ENCODE results near the gene MVK. TPM values are rescaled to one million over a fixed set of nuclear protein-coding genes. Genes with fewer than 3 reads are reported as not detected.

The MVK gene
- total RNA-seq, 2 donors from 2014 or later, result 13.4 to 54.1 TPM

- Histone ChIP-seq H3K9me3 (no peaks in the 10 kb centered on the region), H3K27ac (no peak overlapping the region), H3K27me3 (replicated peaks; ENCODE audit: insufficient read depth) (no peaks in the 10 kb centered on the region), H3K4me3 (no peak overlapping the region), H3K4me1 (replicated peaks) (no peaks in the 10 kb centered on the region), H3K36me3 (no peaks in the 10 kb centered on the region)
- intact Hi-C loops (cut with DNase I), result no loop called here
- no peak for TF ChIP-seq POLR2A (IDR thresholded peaks at IDR 0.05)
- TF ChIP-seq CTCF (IDR thresholded peaks at IDR 0.05), result no peak
- no peak for TF ChIP-seq POLR2AphosphoS5 (IDR thresholded peaks at IDR 0.05)
- 23% methylated on average over 30 of the region's 30 CpGs for WGBS
- no peak for DNase-seq (ENCODE audit: low spot score)
Observed at GRCh38 chr12:109606320-109607028, 32.9 kb downstream of the MVK start.

- Histone ChIP-seq H3K27ac (no peak overlapping the region), H3K27me3 (replicated peaks; ENCODE audit: insufficient read depth) (no peaks in the 10 kb centered on the region), H3K9me3 (no peaks in the 10 kb centered on the region), H3K4me3 (no peak overlapping the region), H3K36me3 (no peaks in the 10 kb centered on the region), H3K4me1 (replicated peaks) (no peaks in the 10 kb centered on the region)
- no peak for DNase-seq (ENCODE audit: low spot score)
- WGBS, result 93% methylated on average over 4 of the region's 4 CpGs
- TF ChIP-seq POLR2A (IDR thresholded peaks at IDR 0.05) (no peak), CTCF (IDR thresholded peaks at IDR 0.05) (no peak), POLR2AphosphoS5 (IDR thresholded peaks at IDR 0.05) (no peak)
- intact Hi-C loops (cut with DNase I), result no loop called here
Observed at GRCh38 chr12:109607618-109608017, 34.0 kb downstream of the MVK start.

GRCh38 chr12:109608270-109608669 is 34.7 kb downstream of the MVK start:
- intact Hi-C loops (cut with DNase I), result no loop called here
- WGBS, result 84% methylated on average over 4 of the region's 4 CpGs
- no peaks in the 10 kb centered on the region for H3K36me3 ChIP-seq
- no peak for DNase-seq (ENCODE audit: low spot score)
- H3K27ac ChIP-seq, result no peak overlapping the region
- H3K4me3 ChIP-seq, result no peak overlapping the region
- H3K4me1 ChIP-seq (replicated peaks), result no peaks in the 10 kb centered on the region
- TF ChIP-seq POLR2A (IDR thresholded peaks at IDR 0.05) (no peak), POLR2AphosphoS5 (IDR thresholded peaks at IDR 0.05) (no peak), CTCF (IDR thresholded peaks at IDR 0.05) (no peak)
- no peaks in the 10 kb centered on the region for H3K9me3 ChIP-seq
- no peaks in the 10 kb centered on the region for H3K27me3 ChIP-seq (replicated peaks; ENCODE audit: insufficient read depth)

- TF ChIP-seq POLR2AphosphoS5 (IDR thresholded peaks at IDR 0.05), result no peak
- TF ChIP-seq POLR2A (IDR thresholded peaks at IDR 0.05), result no peak
- no peak for TF ChIP-seq CTCF (IDR thresholded peaks at IDR 0.05)
- Histone ChIP-seq H3K4me1 (replicated peaks) (no peaks in the 10 kb centered on the region), H3K4me3 (no peak overlapping the region), H3K36me3 (no peaks in the 10 kb centered on the region), H3K9me3 (no peaks in the 10 kb centered on the region), H3K27ac (no peak overlapping the region), H3K27me3 (replicated peaks; ENCODE audit: insufficient read depth) (no peaks in the 10 kb centered on the region)
- intact Hi-C loops (cut with DNase I), result no loop called here
- 95% methylated on average over 3 of the region's 3 CpGs for WGBS
- no peak for DNase-seq (ENCODE audit: low spot score)
Observed at GRCh38 chr12:109608793-109609192, 35.2 kb downstream of the MVK start.

GRCh38 chr12:109609342-109609741 is 35.7 kb downstream of the MVK start:
- Histone ChIP-seq H3K4me1 (replicated peaks) (no peaks in the 10 kb centered on the region), H3K27ac (no peak overlapping the region), H3K9me3 (no peaks in the 10 kb centered on the region), H3K27me3 (replicated peaks; ENCODE audit: insufficient read depth) (no peaks in the 10 kb centered on the region), H3K4me3 (no peak overlapping the region), H3K36me3 (no peaks in the 10 kb centered on the region)
- no peak for TF ChIP-seq POLR2A (IDR thresholded peaks at IDR 0.05)
- no peak for TF ChIP-seq POLR2AphosphoS5 (IDR thresholded peaks at IDR 0.05)
- no peak for TF ChIP-seq CTCF (IDR thresholded peaks at IDR 0.05)
- intact Hi-C loops (cut with DNase I), result no loop called here
- WGBS, result 62% methylated on average over 2 of the region's 2 CpGs
- no peak for DNase-seq (ENCODE audit: low spot score)
